Stimulated activated naive CD8-positive, alpha-beta T cell treated with anti-CD3 and anti-CD28 coated beads, Interleukin-15, amount 100 ng/mL, for 72 hours (primary cell): ENCODE data around the gene SPIN4.
"Not testable (repeated sequence)": the region's sequence is repeated elsewhere in the genome, so short reads cannot be mapped to it uniquely, and the experiment has no call there.

ENCODE experiments used
- ATAC-seq: fragments of 150-1000 bp; cut with Tn5 transposase; 2 replicates; pipeline ENCODE4 v1.10.0; 2021; ENCODE audit warnings: mild to moderate bottlenecking, moderate library complexity
- DNase-seq, 2 donors: peaks; one replicate each; pipeline ENCODE4 v3.0.0; 2021 to 2022
- H3K27ac Mint-ChIP-seq, 2 donors: one replicate each; pipeline ENCODE4 v1.8.0; 2022; ENCODE audit warnings: mild to moderate bottlenecking in 2 of 2, mixed read lengths in 2 of 2, moderate library complexity in 2 of 2
- H3K27me3 Mint-ChIP-seq: one replicate; pipeline ENCODE4 v1.8.0; 2022; ENCODE audit warnings: mixed read lengths
- H3K4me1 Mint-ChIP-seq: one replicate; pipeline ENCODE4 v1.8.0; 2022; ENCODE audit warnings: mild to moderate bottlenecking, mixed read lengths
- H3K4me3 Mint-ChIP-seq, 2 donors: one replicate each; pipeline ENCODE4 v1.8.0; 2022; ENCODE audit warnings: mild to moderate bottlenecking in 2 of 2, mixed read lengths in 2 of 2, moderate library complexity in 1 of 2
- H3K9me3 Mint-ChIP-seq, 2 donors: one replicate each; pipeline ENCODE4 v1.8.0; 2022; ENCODE audit warnings: mixed read lengths in 2 of 2

The SPIN4 gene

GRCh38 chrX:63350941-63351616, at the start of gene SPIN4:
Gene SPIN4 (minus strand): TSS chrX:63351332. CDS start chrX:63350819, 513 bp downstream.
- Mint-ChIP-seq H3K9me3 (no peaks in the 10 kb centered on the region), H3K27ac (peak within 1 kb of the TSS; percentile 42 to 80), H3K27me3 (no peaks in the 10 kb centered on the region), H3K4me1 (peaks cover 14% of the 10 kb centered on the region), H3K4me3 (peak within 1 kb of the TSS; percentile 92)
- DNase-seq (peak; percentile 54 to 78), ATAC-seq (peak; percentile 91)

GRCh38 chrX:63400340-63400739, 49.2 kb upstream of the SPIN4 start:
- H3K4me1 Mint-ChIP-seq: no peaks in the 10 kb centered on the region
- H3K27me3 Mint-ChIP-seq: no peaks in the 10 kb centered on the region
- DNase-seq: no peak
- no peaks in the 10 kb centered on the region for H3K9me3 Mint-ChIP-seq
- H3K27ac Mint-ChIP-seq: no peak overlapping the region
- ATAC-seq: no peak
- H3K4me3 Mint-ChIP-seq: no peak overlapping the region

DNA sequence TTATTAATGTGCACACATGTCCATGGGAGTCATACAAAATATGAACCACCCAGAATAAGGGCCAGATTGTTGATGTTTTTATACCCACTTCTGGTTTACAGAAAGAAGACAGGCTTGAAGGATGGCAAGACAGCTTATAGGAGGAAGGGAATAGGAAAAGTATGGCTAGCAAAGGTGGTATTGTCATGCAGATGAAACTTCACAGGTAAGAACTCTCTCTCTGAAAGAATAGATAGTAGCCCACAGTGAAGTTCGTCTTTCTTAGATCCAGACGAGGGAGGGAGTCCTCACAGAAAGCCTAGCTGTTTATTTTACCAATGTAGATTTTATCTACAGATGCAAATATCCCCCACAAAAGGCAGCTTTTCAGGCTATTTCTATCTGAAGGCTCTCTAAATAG, 43.7 kb upstream of the SPIN4 start:
- H3K27me3 Mint-ChIP-seq: no peaks in the 10 kb centered on the region
- DNase-seq (no peak), ATAC-seq (no peak)
- H3K4me1 Mint-ChIP-seq: no peaks in the 10 kb centered on the region
- H3K27ac Mint-ChIP-seq: no peak overlapping the region
- no peak overlapping the region for H3K4me3 Mint-ChIP-seq
- no peaks in the 10 kb centered on the region for H3K9me3 Mint-ChIP-seq

- not testable (repeated sequence) for DNase-seq, H3K4me1 Mint-ChIP-seq, H3K9me3 Mint-ChIP-seq, H3K27me3 Mint-ChIP-seq, H3K4me3 Mint-ChIP-seq, H3K27ac Mint-ChIP-seq, ATAC-seq
Measured at GRCh38 chrX:63393094-63393493, 42.0 kb upstream of the SPIN4 start.

DNA sequence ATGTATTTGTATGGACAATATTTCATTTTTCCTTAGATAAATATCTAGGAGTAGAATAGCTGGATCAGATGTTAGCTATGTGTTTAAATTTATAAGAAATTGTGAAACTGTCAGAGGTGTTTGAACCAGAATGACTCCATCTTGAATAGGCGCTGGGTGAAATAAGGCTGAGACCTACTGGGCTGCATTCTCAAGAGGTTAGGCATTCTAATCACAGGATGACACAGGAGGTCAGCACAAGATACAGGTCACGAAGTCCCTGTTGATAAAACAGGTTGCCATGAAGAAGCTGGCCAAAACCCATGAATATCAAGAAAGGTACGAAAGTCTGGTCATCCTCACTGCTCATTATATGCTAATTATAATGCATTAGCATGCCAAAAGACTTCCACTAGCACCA, 36.3 kb upstream of the SPIN4 start:
- H3K9me3 Mint-ChIP-seq: no peaks in the 10 kb centered on the region
- no peak overlapping the region for H3K27ac Mint-ChIP-seq
- no peaks in the 10 kb centered on the region for H3K4me1 Mint-ChIP-seq
- no peak for ATAC-seq
- no peak overlapping the region for H3K4me3 Mint-ChIP-seq
- no peaks in the 10 kb centered on the region for H3K27me3 Mint-ChIP-seq
- no peak for DNase-seq

GRCh38 chrX:63384263-63384662, 33.1 kb upstream of the SPIN4 start:
- not testable (repeated sequence) for H3K4me3 Mint-ChIP-seq, ATAC-seq, H3K9me3 Mint-ChIP-seq, H3K27me3 Mint-ChIP-seq, H3K27ac Mint-ChIP-seq, H3K4me1 Mint-ChIP-seq, DNase-seq

- H3K27me3 Mint-ChIP-seq, H3K27ac Mint-ChIP-seq, DNase-seq, H3K9me3 Mint-ChIP-seq, H3K4me1 Mint-ChIP-seq, H3K4me3 Mint-ChIP-seq, ATAC-seq: not testable (repeated sequence)
Measured at GRCh38 chrX:63373012-63373411, 21.9 kb upstream of the SPIN4 start.

DNA sequence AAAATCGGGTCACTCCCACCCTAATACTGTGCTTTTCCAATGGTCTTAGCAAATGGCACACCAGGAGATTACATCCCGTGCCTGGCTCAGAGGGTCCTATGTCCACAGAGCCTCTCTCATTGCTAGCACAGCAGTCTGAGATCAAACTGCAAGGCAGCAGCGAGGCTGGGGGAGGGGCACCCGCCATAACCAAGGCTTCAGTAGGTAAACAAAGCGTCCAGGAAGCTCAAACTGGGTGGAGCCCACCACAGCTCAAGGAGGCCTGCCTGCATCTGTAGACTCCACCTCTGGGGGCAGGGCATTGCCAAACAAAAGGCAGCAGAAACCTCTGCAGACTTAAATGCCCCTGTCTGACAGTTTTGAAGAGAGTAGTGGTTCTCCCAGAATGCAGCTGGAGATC, 16.6 kb upstream of the SPIN4 start:
- peaks cover 4 to 17% of the 10 kb centered on the region in 2 donors for H3K9me3 Mint-ChIP-seq
- not testable (repeated sequence) for H3K4me3 Mint-ChIP-seq, DNase-seq, H3K4me1 Mint-ChIP-seq, H3K27me3 Mint-ChIP-seq, ATAC-seq, H3K27ac Mint-ChIP-seq

DNA sequence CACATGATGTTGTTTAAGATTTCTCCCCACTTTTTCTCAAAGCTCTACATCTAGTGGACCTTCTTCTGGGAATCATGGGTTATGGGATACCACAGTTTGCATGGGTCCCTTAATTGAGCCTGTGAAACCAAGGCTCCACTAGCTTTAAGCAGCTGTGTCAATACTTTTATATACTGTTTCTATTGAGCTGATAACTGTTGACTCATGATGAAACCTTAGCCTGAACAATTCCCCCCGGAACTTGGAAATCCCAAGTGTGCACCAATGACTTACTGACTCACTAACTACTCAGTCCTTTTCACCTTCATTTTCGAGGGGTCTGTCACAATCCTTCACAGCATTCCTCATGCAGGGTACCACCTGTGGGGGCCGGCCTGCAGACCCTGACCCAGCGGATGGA, 12.7 kb upstream of the SPIN4 start:
- ATAC-seq (no peak), DNase-seq (no peak)
- Mint-ChIP-seq H3K4me1 (no peaks in the 10 kb centered on the region), H3K9me3 (peaks cover 4 to 10% of the 10 kb centered on the region in 2 donors), H3K27ac (no peak overlapping the region), H3K4me3 (no peak overlapping the region), H3K27me3 (no peaks in the 10 kb centered on the region)

- no peak for DNase-seq
- Mint-ChIP-seq H3K27me3 (no peaks in the 10 kb centered on the region), H3K27ac (no peak overlapping the region), H3K4me3 (no peak overlapping the region), H3K9me3 (peaks cover 4 to 10% of the 10 kb centered on the region in 2 donors), H3K4me1 (no peaks in the 10 kb centered on the region)
- ATAC-seq: no peak
Measured at GRCh38 chrX:63361494-63361893, 10.4 kb upstream of the SPIN4 start.

- H3K27ac Mint-ChIP-seq: no peak overlapping the region
- H3K9me3 Mint-ChIP-seq: no peaks in the 10 kb centered on the region
- DNase-seq (no peak), ATAC-seq (peak; percentile 31)
- no peaks in the 10 kb centered on the region for H3K27me3 Mint-ChIP-seq
- H3K4me1 Mint-ChIP-seq: peaks cover 8% of the 10 kb centered on the region
- H3K4me3 Mint-ChIP-seq: no peak overlapping the region
Measured at GRCh38 chrX:63354484-63354883, 3.4 kb upstream of the SPIN4 start.

GRCh38 chrX:63350465-63350877, 661 bp downstream of the SPIN4 start:
- Mint-ChIP-seq H3K27ac (peak overlapping the region; percentile 42 to 77), H3K27me3 (no peaks in the 10 kb centered on the region), H3K9me3 (no peaks in the 10 kb centered on the region), H3K4me1 (peaks cover 14% of the 10 kb centered on the region), H3K4me3 (peak overlapping the region; percentile 92)
- ATAC-seq (peak; percentile 59), DNase-seq (peak; percentile 8 to 15)

DNA sequence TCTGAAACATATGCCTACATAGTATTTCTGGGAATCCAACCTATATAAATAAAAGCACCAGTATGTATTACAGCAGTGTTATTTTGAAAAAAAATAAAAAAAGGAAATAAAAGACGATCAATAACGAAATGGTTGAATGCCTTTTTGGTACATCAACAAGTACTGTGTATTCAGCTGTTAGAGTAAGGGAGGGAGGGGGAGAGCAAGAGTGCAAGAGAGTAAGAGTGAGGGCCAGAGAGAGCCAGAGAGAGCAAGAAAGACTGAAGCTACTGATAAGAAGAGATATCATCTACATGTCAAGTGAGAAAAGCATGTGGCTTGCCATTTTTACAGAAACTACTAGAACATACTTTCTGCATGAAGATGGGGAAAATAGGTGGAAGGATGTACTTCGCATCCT, 1.8 kb downstream of the SPIN4 start:
- Mint-ChIP-seq H3K4me3 (peak overlapping the region; percentile 92), H3K27me3 (no peaks in the 10 kb centered on the region), H3K9me3 (no peaks in the 10 kb centered on the region), H3K27ac (peak overlapping the region in 1 of 2 donors; percentile 54), H3K4me1 (peaks cover 14% of the 10 kb centered on the region)
- DNase-seq (no peak), ATAC-seq (no peak)

GRCh38 chrX:63330681-63331080, 20.5 kb downstream of the SPIN4 start:
- Mint-ChIP-seq H3K27me3 (no peaks in the 10 kb centered on the region), H3K27ac (no peak overlapping the region), H3K9me3 (no peaks in the 10 kb centered on the region), H3K4me3 (no peak overlapping the region), H3K4me1 (peaks cover 12% of the 10 kb centered on the region)
- DNase-seq (peak in 1 of 2 donors; percentile 12), ATAC-seq (peak; percentile 33)

DNA sequence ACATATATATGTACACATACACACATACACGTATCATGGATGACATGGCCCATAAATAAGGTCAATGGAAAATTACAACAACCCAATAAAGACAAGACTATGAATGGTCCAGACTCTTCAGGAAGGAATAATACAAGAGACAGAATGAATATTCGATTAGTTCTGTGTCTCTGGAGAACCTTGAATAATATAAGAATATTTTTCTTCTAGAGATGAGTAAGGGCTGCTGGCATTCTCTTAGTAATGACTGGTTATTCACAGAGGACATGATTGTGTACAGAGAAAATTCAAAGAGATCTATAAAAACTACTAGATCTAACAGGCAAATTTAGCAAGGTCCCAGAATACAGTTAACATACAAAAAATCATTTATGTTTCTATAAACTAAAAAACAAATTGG, 23.3 kb downstream of the SPIN4 start:
- Mint-ChIP-seq H3K27ac (no peak overlapping the region), H3K27me3 (no peaks in the 10 kb centered on the region), H3K4me1 (peaks cover 4% of the 10 kb centered on the region), H3K9me3 (no peaks in the 10 kb centered on the region), H3K4me3 (no peak overlapping the region)
- ATAC-seq (no peak), DNase-seq (no peak)

- DNase-seq (no peak), ATAC-seq (no peak)
- no peaks in the 10 kb centered on the region for H3K27me3 Mint-ChIP-seq
- H3K27ac Mint-ChIP-seq: no peak overlapping the region
- no peak overlapping the region for H3K4me3 Mint-ChIP-seq
- H3K4me1 Mint-ChIP-seq: no peaks in the 10 kb centered on the region
- peaks cover 15 to 37% of the 10 kb centered on the region in 2 donors for H3K9me3 Mint-ChIP-seq
Measured at GRCh38 chrX:63299596-63299995, 51.5 kb downstream of the SPIN4 start.
